GM23338 (cell line): ENCODE measurements around the gene RAB3A. TPM values are rescaled to one million over a fixed set of nuclear protein-coding genes. Genes with fewer than 3 reads are reported as not detected.

Experiments
- ATAC-seq: fragments of 200-7000 bp; cut with Tn5 transposase; 3 replicates; pipeline ENCODE4 v1.9.1; 2020
- DNase-seq: peaks from one replicate; pipeline ENCODE4 v3.0.0-alpha.2; 2015; ENCODE audit warnings: low spot score
- H2AFZ ChIP-seq: fragments of 200-600 bp; sonication (generic); 2 replicates; pipeline ENCODE4 v1.8.0; 2016; ENCODE audit warnings: antibody characterized with exemption, mild to moderate bottlenecking, moderate library complexity
- H3F3A ChIP-seq: fragments of 200-600 bp; sonication (generic); replicated peaks from 2 replicates; pipeline ENCODE4 v1.8.0; 2017; ENCODE audit warnings: antibody characterized with exemption, mixed run types, low read depth
- H3K27ac ChIP-seq: fragments of 200-600 bp; sonication (generic); 2 replicates; pipeline ENCODE4 v1.6.1; 2016; ENCODE audit warnings: low read depth
- H3K27me3 ChIP-seq: fragments of 200-600 bp; sonication (generic); 2 replicates; pipeline ENCODE4 v1.8.0; 2016; ENCODE audit warnings: mild to moderate bottlenecking, mixed run types, moderate library complexity; ENCODE audit not compliant: insufficient read depth
- H3K36me3 ChIP-seq: fragments of 200-600 bp; sonication (generic); 2 replicates; pipeline ENCODE4 v1.8.0; 2016; ENCODE audit warnings: mild to moderate bottlenecking; ENCODE audit not compliant: insufficient read depth
- H3K4me1 ChIP-seq: fragments of 200-600 bp; sonication (generic); 2 replicates; pipeline ENCODE4 v1.8.0; 2016; ENCODE audit warnings: mild to moderate bottlenecking, moderate library complexity; ENCODE audit not compliant: insufficient read depth
- H3K4me2 ChIP-seq: fragments of 200-600 bp; sonication (generic); 2 replicates; pipeline ENCODE4 v1.7.1; 2017; ENCODE audit warnings: mixed run types
- H3K4me3 ChIP-seq: fragments of 200-600 bp; sonication (generic); 2 replicates; pipeline ENCODE4 v1.6.1; 2016; ENCODE audit warnings: mixed run types
- H3K79me2 ChIP-seq: fragments of 200-600 bp; sonication (generic); replicated peaks from 2 replicates; pipeline ENCODE4 v1.8.0; 2017; ENCODE audit warnings: mild to moderate bottlenecking; ENCODE audit not compliant: insufficient read depth
- H3K9me2 ChIP-seq: fragments of 200-600 bp; sonication (generic); 2 replicates; pipeline ENCODE4 v1.8.0; 2017; ENCODE audit not compliant: insufficient read depth
- H4K20me1 ChIP-seq: fragments of 200-600 bp; sonication (generic); replicated peaks from 2 replicates; pipeline ENCODE4 v1.8.0; 2017; ENCODE audit warnings: mild to moderate bottlenecking; ENCODE audit not compliant: insufficient read depth
- H3K27ac Mint-ChIP-seq: 2 replicates; pipeline ENCODE4 v1.8.0; 2020; ENCODE audit warnings: inconsistent platforms, mild to moderate bottlenecking, moderate library complexity, mixed read lengths
- H3K27me3 Mint-ChIP-seq: 3 replicates; pipeline ENCODE4 v1.8.0; 2022; ENCODE audit warnings: low read depth, mild to moderate bottlenecking, moderate library complexity, mixed read lengths, inconsistent platforms; ENCODE audit not compliant: insufficient read depth, poor library complexity
- H3K36me3 Mint-ChIP-seq: 3 replicates; pipeline ENCODE4 v1.8.0; 2021; ENCODE audit warnings: low read depth, mild to moderate bottlenecking, inconsistent platforms, moderate library complexity, mixed read lengths
- H3K4me1 Mint-ChIP-seq: 3 replicates; pipeline ENCODE4 v1.8.0; 2020; ENCODE audit warnings: mild to moderate bottlenecking, inconsistent platforms, mixed read lengths
- H3K4me3 Mint-ChIP-seq: 3 replicates; pipeline ENCODE4 v1.8.0; 2021; ENCODE audit warnings: moderate library complexity, mild to moderate bottlenecking, inconsistent platforms, mixed read lengths
- H3K9me3 Mint-ChIP-seq: 3 replicates; pipeline ENCODE4 v1.8.0; 2020; ENCODE audit warnings: moderate library complexity, mild to moderate bottlenecking, inconsistent platforms, mixed read lengths
- CREB1 ChIP-seq: fragments of 250-450 bp; sonication (Bioruptor Pico); IDR thresholded peaks from 2 replicates; pipeline ENCODE4 v1.5.0; 2020; ENCODE audit warnings: low read depth, mild to moderate bottlenecking, moderate library complexity
- EZH2 ChIP-seq: fragments of 200-600 bp; sonication (generic); IDR thresholded peaks from one replicate; pipeline ENCODE4 v1.8.0; 2017; ENCODE audit warnings: antibody characterized with exemption, mild to moderate bottlenecking, low read depth; ENCODE audit not compliant: unreplicated experiment
- EZH2phosphoT487 ChIP-seq: fragments of 200-600 bp; sonication (generic); IDR thresholded peaks from one replicate; pipeline ENCODE4 v1.8.1; 2018; ENCODE audit warnings: antibody characterized with exemption; ENCODE audit not compliant: unreplicated experiment
- JUNB ChIP-seq: IDR thresholded peaks from one replicate; pipeline ENCODE4 v1.6.1; 2016; ENCODE audit warnings: antibody characterized with exemption; ENCODE audit not compliant: unreplicated experiment
- NANOG ChIP-seq: IDR thresholded peaks from 2 replicates; pipeline ENCODE4 v1.6.1; 2016; ENCODE audit warnings: antibody characterized with exemption, borderline replicate concordance
- POLR2AphosphoS5 ChIP-seq: IDR thresholded peaks from 2 replicates; pipeline ENCODE4 v1.6.1; 2016; ENCODE audit warnings: antibody characterized with exemption, low read depth
- STAT1 ChIP-seq: IDR thresholded peaks from one replicate; pipeline ENCODE4 v1.6.1; 2016; ENCODE audit warnings: antibody characterized with exemption; ENCODE audit not compliant: unreplicated experiment
- ZNF114 ChIP-seq: fragments of 250-450 bp; sonication (Bioruptor Pico); IDR thresholded peaks from 2 replicates; pipeline ENCODE4 v1.5.0; 2020; ENCODE audit warnings: mild to moderate bottlenecking, moderate library complexity
- ZNF331 ChIP-seq: fragments of 250-450 bp; sonication (Bioruptor Pico); IDR thresholded peaks from 2 replicates; pipeline ENCODE4 v1.5.0; 2020; ENCODE audit warnings: low read depth, mild to moderate bottlenecking, moderate library complexity
- polyA plus RNA-seq: library from polyadenylated mRNA; unstranded; fragments of >200 nt; fragmentation: Nextera tagmentation; extraction: Ambion mirVana; gene quantifications from 2 replicates; pipeline ENCODE4 v1.2.1, GENCODE V29; 2016
- total RNA-seq: library from RNA; depleted of rRNA; stranded (reverse); fragments of >200 nt; shearing (Covaris generic); gene quantifications from 2 replicates; pipeline ENCODE4 v1.2.3, GENCODE V29; 2014
- TF ChIP-seq, protein P1 (sequence below): IDR thresholded peaks from one replicate; pipeline ENCODE4 v1.6.1; 2018; ENCODE audit warnings: antibody characterized with exemption; ENCODE audit not compliant: unreplicated experiment
- TF ChIP-seq, protein P2 (sequence below): fragments of 250-450 bp; sonication (Bioruptor Pico); IDR thresholded peaks from 2 replicates; pipeline ENCODE4 v1.5.0; 2020; ENCODE audit warnings: mild to moderate bottlenecking, moderate library complexity
- TF ChIP-seq, protein P3 (sequence below): IDR thresholded peaks from 2 replicates; pipeline ENCODE4 v1.6.1; 2016; ENCODE audit warnings: antibody characterized with exemption
- TF ChIP-seq, protein P4 (sequence below), 2 experiments: fragments of 200-600 bp in 1 of 2; sonication (generic) in 1 of 2; conservative IDR thresholded peaks; 2 replicates each; pipeline versions ENCODE4 v1.5.1 to v1.6.1; 2016 to 2017; ENCODE audit warnings: antibody characterized with exemption in 2 of 2, low read depth in 2 of 2, mild to moderate bottlenecking in 2 of 2, moderate library complexity in 1 of 2

Gene RAB3A
- total and polyA plus RNA-seq, 2 experiments from 2014 or later: 9.7 to 20.3 TPM

DNA sequence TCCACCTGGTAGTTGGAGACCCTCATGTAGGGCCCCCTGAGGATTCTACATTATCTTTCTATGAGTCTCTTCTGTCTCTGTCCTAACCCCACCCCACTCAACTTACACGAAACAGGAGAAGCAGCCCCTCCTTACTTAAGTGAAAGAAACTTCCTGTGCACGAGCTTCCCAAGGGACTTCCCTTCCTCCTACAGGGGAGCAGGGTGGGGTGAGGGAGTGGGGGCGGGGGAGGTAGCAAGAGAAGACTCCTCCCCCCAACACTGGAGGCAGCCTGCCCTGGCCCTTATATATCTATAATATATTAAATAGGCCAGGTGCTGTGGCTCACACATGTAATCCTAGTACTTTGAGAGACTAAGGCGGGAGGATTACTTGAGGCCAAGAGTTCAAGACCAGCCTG, 27.9 kb upstream of the RAB3A start:
- Histone ChIP-seq H3K4me2 (peak overlapping the region; percentile 95), H3K4me1 (peaks cover 21% of the 10 kb centered on the region), H3K79me2 (no peaks in the 10 kb centered on the region), H3F3A (peaks cover 43% of the 10 kb centered on the region), H3K4me3 (peak overlapping the region; percentile 72), H3K27ac (peak overlapping the region; percentile 88; the same call in 1 of the 2 replicates), H2AFZ (no peak overlapping the region), H3K9me2 (no peaks in the 10 kb centered on the region), H4K20me1 (no peaks in the 10 kb centered on the region), H3K27me3 (peaks cover 7% of the 10 kb centered on the region), H3K36me3 (no peaks in the 10 kb centered on the region)
- H3K9me3 Mint-ChIP-seq: no peaks in the 10 kb centered on the region; the same call in 1 of the 3 replicates
- DNase-seq (peak; percentile 77), ATAC-seq (peak; percentile 32)
- H3K4me1 Mint-ChIP-seq: peaks cover 38% of the 10 kb centered on the region
- no peaks in the 10 kb centered on the region; the same call in 1 of the 3 replicates for H3K36me3 Mint-ChIP-seq
- peak overlapping the region; percentile 80 for H3K4me3 Mint-ChIP-seq
- H3K27ac Mint-ChIP-seq: peak overlapping the region; percentile 94; the same call in 1 of the 2 replicates
- TF ChIP-seq, protein P1, sequence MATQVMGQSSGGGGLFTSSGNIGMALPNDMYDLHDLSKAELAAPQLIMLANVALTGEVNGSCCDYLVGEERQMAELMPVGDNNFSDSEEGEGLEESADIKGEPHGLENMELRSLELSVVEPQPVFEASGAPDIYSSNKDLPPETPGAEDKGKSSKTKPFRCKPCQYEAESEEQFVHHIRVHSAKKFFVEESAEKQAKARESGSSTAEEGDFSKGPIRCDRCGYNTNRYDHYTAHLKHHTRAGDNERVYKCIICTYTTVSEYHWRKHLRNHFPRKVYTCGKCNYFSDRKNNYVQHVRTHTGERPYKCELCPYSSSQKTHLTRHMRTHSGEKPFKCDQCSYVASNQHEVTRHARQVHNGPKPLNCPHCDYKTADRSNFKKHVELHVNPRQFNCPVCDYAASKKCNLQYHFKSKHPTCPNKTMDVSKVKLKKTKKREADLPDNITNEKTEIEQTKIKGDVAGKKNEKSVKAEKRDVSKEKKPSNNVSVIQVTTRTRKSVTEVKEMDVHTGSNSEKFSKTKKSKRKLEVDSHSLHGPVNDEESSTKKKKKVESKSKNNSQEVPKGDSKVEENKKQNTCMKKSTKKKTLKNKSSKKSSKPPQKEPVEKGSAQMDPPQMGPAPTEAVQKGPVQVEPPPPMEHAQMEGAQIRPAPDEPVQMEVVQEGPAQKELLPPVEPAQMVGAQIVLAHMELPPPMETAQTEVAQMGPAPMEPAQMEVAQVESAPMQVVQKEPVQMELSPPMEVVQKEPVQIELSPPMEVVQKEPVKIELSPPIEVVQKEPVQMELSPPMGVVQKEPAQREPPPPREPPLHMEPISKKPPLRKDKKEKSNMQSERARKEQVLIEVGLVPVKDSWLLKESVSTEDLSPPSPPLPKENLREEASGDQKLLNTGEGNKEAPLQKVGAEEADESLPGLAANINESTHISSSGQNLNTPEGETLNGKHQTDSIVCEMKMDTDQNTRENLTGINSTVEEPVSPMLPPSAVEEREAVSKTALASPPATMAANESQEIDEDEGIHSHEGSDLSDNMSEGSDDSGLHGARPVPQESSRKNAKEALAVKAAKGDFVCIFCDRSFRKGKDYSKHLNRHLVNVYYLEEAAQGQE: no peak
- TF ChIP-seq, protein P2, sequence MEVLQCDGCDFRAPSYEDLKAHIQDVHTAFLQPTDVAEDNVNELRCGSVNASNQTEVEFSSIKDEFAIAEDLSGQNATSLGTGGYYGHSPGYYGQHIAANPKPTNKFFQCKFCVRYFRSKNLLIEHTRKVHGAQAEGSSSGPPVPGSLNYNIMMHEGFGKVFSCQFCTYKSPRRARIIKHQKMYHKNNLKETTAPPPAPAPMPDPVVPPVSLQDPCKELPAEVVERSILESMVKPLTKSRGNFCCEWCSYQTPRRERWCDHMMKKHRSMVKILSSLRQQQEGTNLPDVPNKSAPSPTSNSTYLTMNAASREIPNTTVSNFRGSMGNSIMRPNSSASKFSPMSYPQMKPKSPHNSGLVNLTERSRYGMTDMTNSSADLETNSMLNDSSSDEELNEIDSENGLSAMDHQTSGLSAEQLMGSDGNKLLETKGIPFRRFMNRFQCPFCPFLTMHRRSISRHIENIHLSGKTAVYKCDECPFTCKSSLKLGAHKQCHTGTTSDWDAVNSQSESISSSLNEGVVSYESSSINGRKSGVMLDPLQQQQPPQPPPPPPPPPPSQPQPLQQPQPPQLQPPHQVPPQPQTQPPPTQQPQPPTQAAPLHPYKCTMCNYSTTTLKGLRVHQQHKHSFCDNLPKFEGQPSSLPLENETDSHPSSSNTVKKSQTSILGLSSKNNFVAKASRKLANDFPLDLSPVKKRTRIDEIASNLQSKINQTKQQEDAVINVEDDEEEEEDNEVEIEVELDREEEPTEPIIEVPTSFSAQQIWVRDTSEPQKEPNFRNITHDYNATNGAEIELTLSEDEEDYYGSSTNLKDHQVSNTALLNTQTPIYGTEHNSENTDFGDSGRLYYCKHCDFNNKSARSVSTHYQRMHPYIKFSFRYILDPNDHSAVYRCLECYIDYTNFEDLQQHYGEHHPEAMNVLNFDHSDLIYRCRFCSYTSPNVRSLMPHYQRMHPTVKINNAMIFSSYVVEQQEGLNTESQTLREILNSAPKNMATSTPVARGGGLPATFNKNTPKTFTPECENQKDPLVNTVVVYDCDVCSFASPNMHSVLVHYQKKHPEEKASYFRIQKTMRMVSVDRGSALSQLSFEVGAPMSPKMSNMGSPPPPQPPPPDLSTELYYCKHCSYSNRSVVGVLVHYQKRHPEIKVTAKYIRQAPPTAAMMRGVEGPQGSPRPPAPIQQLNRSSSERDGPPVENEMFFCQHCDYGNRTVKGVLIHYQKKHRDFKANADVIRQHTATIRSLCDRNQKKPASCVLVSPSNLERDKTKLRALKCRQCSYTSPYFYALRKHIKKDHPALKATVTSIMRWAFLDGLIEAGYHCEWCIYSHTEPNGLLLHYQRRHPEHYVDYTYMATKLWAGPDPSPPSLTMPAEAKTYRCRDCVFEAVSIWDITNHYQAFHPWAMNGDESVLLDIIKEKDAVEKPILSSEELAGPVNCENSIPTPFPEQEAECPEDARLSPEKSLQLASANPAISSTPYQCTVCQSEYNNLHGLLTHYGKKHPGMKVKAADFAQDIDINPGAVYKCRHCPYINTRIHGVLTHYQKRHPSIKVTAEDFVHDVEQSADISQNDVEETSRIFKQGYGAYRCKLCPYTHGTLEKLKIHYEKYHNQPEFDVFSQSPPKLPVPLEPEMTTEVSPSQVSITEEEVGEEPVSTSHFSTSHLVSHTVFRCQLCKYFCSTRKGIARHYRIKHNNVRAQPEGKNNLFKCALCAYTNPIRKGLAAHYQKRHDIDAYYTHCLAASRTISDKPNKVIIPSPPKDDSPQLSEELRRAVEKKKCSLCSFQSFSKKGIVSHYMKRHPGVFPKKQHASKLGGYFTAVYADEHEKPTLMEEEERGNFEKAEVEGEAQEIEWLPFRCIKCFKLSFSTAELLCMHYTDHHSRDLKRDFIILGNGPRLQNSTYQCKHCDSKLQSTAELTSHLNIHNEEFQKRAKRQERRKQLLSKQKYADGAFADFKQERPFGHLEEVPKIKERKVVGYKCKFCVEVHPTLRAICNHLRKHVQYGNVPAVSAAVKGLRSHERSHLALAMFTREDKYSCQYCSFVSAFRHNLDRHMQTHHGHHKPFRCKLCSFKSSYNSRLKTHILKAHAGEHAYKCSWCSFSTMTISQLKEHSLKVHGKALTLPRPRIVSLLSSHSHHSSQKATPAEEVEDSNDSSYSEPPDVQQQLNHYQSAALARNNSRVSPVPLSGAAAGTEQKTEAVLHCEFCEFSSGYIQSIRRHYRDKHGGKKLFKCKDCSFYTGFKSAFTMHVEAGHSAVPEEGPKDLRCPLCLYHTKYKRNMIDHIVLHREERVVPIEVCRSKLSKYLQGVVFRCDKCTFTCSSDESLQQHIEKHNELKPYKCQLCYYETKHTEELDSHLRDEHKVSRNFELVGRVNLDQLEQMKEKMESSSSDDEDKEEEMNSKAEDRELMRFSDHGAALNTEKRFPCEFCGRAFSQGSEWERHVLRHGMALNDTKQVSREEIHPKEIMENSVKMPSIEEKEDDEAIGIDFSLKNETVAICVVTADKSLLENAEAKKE (CRISPR knock-in tag): no peak
- TF ChIP-seq EZH2phosphoT487 (no peak), POLR2AphosphoS5 (no peak), ZNF331 (CRISPR knock-in tag) (no peak), EZH2 (no peak), ZNF114 (CRISPR knock-in tag) (no peak), NANOG (no peak), STAT1 (no peak), JUNB (no peak), CREB1 (no peak)
- TF ChIP-seq, protein P3, sequence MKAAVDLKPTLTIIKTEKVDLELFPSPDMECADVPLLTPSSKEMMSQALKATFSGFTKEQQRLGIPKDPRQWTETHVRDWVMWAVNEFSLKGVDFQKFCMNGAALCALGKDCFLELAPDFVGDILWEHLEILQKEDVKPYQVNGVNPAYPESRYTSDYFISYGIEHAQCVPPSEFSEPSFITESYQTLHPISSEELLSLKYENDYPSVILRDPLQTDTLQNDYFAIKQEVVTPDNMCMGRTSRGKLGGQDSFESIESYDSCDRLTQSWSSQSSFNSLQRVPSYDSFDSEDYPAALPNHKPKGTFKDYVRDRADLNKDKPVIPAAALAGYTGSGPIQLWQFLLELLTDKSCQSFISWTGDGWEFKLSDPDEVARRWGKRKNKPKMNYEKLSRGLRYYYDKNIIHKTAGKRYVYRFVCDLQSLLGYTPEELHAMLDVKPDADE: no peak
- TF ChIP-seq, protein P4, sequence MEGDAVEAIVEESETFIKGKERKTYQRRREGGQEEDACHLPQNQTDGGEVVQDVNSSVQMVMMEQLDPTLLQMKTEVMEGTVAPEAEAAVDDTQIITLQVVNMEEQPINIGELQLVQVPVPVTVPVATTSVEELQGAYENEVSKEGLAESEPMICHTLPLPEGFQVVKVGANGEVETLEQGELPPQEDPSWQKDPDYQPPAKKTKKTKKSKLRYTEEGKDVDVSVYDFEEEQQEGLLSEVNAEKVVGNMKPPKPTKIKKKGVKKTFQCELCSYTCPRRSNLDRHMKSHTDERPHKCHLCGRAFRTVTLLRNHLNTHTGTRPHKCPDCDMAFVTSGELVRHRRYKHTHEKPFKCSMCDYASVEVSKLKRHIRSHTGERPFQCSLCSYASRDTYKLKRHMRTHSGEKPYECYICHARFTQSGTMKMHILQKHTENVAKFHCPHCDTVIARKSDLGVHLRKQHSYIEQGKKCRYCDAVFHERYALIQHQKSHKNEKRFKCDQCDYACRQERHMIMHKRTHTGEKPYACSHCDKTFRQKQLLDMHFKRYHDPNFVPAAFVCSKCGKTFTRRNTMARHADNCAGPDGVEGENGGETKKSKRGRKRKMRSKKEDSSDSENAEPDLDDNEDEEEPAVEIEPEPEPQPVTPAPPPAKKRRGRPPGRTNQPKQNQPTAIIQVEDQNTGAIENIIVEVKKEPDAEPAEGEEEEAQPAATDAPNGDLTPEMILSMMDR (conservative IDR thresholded peaks at IDR 0.05; ENCODE audit: low read depth in 2 of 2): no peak
- H3K27me3 Mint-ChIP-seq: peaks cover 39% of the 10 kb centered on the region
